CD4-positive, alpha-beta T cell treated with Interleukin-15 for 1 hour (primary cell): ENCODE data around the gene NPIPA8.
"Not testable (repeated sequence)": the region's sequence is repeated elsewhere in the genome, so short reads cannot be mapped to it uniquely, and the experiment has no call there.

Source experiments
- DNase-seq: peaks from one replicate; pipeline ENCODE4 v3.0.0-alpha.2; 2020

The NPIPA8 gene

GRCh38 chr16:18336636-18337035, at the start of gene NPIPA8:
TSS of gene NPIPA8 (minus strand) at chr16:18336736. CDS start at chr16:18332662, 4,074 bp downstream.
- not testable (repeated sequence) for DNase-seq

GRCh38 chr16:18385285-18385684, 48.7 kb upstream of the NPIPA8 start:
- DNase-seq, result not testable (repeated sequence)

- not testable (repeated sequence) for DNase-seq
Observed at GRCh38 chr16:18384869-18385268, 48.3 kb upstream of the NPIPA8 start.

- not testable (repeated sequence) for DNase-seq
Observed at GRCh38 chr16:18384098-18384636, 47.6 kb upstream of the NPIPA8 start.

GRCh38 chr16:18382696-18383095, 46.2 kb upstream of the NPIPA8 start:
- DNase-seq, result not testable (repeated sequence)

GRCh38 chr16:18347742-18348141, 11.2 kb upstream of the NPIPA8 start:
- DNase-seq, result not testable (repeated sequence)

GRCh38 chr16:18346993-18347392, 10.5 kb upstream of the NPIPA8 start:
- not testable (repeated sequence) for DNase-seq

GRCh38 chr16:18344634-18345033, 8.1 kb upstream of the NPIPA8 start:
- not testable (repeated sequence) for DNase-seq

- not testable (repeated sequence) for DNase-seq
Observed at GRCh38 chr16:18341986-18342385, 5.5 kb upstream of the NPIPA8 start.

- DNase-seq, result not testable (repeated sequence)
Observed at GRCh38 chr16:18341417-18341960, 5.0 kb upstream of the NPIPA8 start.

- not testable (repeated sequence) for DNase-seq
Observed at GRCh38 chr16:18339210-18339609, 2.7 kb upstream of the NPIPA8 start.

- not testable (repeated sequence) for DNase-seq
Observed at GRCh38 chr16:18311811-18312210, 24.7 kb downstream of the NPIPA8 start.

GRCh38 chr16:18309159-18309558, 27.4 kb downstream of the NPIPA8 start:
- DNase-seq, result not testable (repeated sequence)

GRCh38 chr16:18307241-18307640, 29.3 kb downstream of the NPIPA8 start:
- not testable (repeated sequence) for DNase-seq

- not testable (repeated sequence) for DNase-seq
Observed at GRCh38 chr16:18306066-18306465, 30.5 kb downstream of the NPIPA8 start.

- DNase-seq, result not testable (repeated sequence)
Observed at GRCh38 chr16:18303059-18303706, 33.4 kb downstream of the NPIPA8 start.

GRCh38 chr16:18297714-18298113, 38.8 kb downstream of the NPIPA8 start:
- not testable (repeated sequence) for DNase-seq

GRCh38 chr16:18296931-18297330, 39.6 kb downstream of the NPIPA8 start:
- not testable (repeated sequence) for DNase-seq

GRCh38 chr16:18294371-18294770, 42.2 kb downstream of the NPIPA8 start:
- DNase-seq, result not testable (repeated sequence)

GRCh38 chr16:18293337-18293956, 43.1 kb downstream of the NPIPA8 start:
- DNase-seq, result not testable (repeated sequence)

- DNase-seq, result not testable (repeated sequence)
Observed at GRCh38 chr16:18290959-18291358, 45.6 kb downstream of the NPIPA8 start.

- DNase-seq, result not testable (repeated sequence)
Observed at GRCh38 chr16:18286342-18286741, 50.2 kb downstream of the NPIPA8 start.

GRCh38 chr16:18280319-18280718, 56.2 kb downstream of the NPIPA8 start:
- not testable (repeated sequence) for DNase-seq

- DNase-seq, result not testable (repeated sequence)
Observed at GRCh38 chr16:18276756-18277155, 59.8 kb downstream of the NPIPA8 start.
